HL-60 (cell line): ENCODE data around the gene EYA2.

Experiments
- DNase-seq, 2 experiments: peaks; one replicate each; pipeline ENCODE4 v3.0.0-alpha.2; 2010 to 2020; ENCODE audit warnings: low read depth in 1 of 2, low spot score in 1 of 2
- H3K27ac ChIP-seq: fragments of 250-450 bp; sonication (Bioruptor Pico); replicated peaks from 2 replicates; pipeline ENCODE4 v1.5.1; 2020; ENCODE audit warnings: mild to moderate bottlenecking, moderate library complexity
- H3K27me3 ChIP-seq: fragments of 250-450 bp; sonication (Bioruptor Pico); 2 replicates; pipeline ENCODE4 v1.5.1; 2021; ENCODE audit warnings: mild to moderate bottlenecking, moderate library complexity; ENCODE audit not compliant: insufficient read depth, poor library complexity, severe bottlenecking
- H3K4me3 ChIP-seq: replicated peaks from 2 replicates; pipeline ENCODE4 v1.5.1; 2011; ENCODE audit warnings: mild to moderate bottlenecking, control low read depth, low read length; ENCODE audit not compliant: insufficient read depth
- GABPA ChIP-seq: IDR thresholded peaks from 2 replicates; pipeline ENCODE4 v1.6.1; 2012; ENCODE audit warnings: low read depth
- POLR2AphosphoS5 ChIP-seq: IDR thresholded peaks from 2 replicates; pipeline ENCODE4 v1.6.1; 2012; ENCODE audit warnings: low read depth
- SPI1 ChIP-seq: IDR thresholded peaks from 2 replicates; pipeline ENCODE4 v1.6.1; 2012; ENCODE audit warnings: low read depth, mild to moderate bottlenecking, borderline replicate concordance
- long read RNA-seq: library from polyadenylated mRNA; unstranded; transcript quantifications from one replicate; pipeline ENCODE4 v2.0.0, GENCODE V29; 2020
- TF ChIP-seq, protein P1 (sequence below): IDR thresholded peaks from one replicate; pipeline ENCODE4 v1.5.1; 2011; ENCODE audit warnings: low read length, control low read depth, inconsistent platforms; ENCODE audit not compliant: insufficient read depth
- TF ChIP-seq, protein P2 (sequence below): IDR thresholded peaks from 2 replicates; pipeline ENCODE4 v1.6.1; 2012; ENCODE audit warnings: low read depth; ENCODE audit not compliant: insufficient replicate concordance

Gene EYA2, protein sequence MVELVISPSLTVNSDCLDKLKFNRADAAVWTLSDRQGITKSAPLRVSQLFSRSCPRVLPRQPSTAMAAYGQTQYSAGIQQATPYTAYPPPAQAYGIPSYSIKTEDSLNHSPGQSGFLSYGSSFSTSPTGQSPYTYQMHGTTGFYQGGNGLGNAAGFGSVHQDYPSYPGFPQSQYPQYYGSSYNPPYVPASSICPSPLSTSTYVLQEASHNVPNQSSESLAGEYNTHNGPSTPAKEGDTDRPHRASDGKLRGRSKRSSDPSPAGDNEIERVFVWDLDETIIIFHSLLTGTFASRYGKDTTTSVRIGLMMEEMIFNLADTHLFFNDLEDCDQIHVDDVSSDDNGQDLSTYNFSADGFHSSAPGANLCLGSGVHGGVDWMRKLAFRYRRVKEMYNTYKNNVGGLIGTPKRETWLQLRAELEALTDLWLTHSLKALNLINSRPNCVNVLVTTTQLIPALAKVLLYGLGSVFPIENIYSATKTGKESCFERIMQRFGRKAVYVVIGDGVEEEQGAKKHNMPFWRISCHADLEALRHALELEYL
- long read RNA-seq: 0 reads

DNA sequence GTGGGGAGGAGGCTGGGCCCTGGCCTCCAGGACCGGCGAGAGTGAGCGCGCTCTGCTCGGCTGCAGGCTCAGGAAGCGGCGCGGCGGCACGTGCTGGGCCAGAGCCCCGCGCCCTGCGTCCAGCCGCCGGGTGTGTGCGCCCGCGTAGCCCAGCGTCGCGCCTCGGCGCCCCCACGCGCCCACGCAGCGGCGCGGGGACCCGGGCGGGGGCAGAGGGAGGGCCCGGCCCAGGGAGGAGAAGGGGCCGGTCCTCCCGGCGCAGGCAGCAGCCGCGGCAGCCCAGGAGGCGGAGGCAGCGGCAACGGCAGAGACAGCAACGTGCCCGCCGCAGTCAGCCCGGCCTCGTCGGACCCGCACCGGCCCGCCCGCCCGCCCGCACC is at the start of gene EYA2:
EYA2 (plus strand) TSS at position 265 of the 380 bp plus-strand sequence. CDS start 95,168 bp downstream, outside the sequence.
- Histone ChIP-seq H3K4me3 (no peak within 1 kb of the TSS), H3K27me3 (peaks cover 45% of the 10 kb centered on the region), H3K27ac (no peak within 1 kb of the TSS)
- TF ChIP-seq, protein P1, sequence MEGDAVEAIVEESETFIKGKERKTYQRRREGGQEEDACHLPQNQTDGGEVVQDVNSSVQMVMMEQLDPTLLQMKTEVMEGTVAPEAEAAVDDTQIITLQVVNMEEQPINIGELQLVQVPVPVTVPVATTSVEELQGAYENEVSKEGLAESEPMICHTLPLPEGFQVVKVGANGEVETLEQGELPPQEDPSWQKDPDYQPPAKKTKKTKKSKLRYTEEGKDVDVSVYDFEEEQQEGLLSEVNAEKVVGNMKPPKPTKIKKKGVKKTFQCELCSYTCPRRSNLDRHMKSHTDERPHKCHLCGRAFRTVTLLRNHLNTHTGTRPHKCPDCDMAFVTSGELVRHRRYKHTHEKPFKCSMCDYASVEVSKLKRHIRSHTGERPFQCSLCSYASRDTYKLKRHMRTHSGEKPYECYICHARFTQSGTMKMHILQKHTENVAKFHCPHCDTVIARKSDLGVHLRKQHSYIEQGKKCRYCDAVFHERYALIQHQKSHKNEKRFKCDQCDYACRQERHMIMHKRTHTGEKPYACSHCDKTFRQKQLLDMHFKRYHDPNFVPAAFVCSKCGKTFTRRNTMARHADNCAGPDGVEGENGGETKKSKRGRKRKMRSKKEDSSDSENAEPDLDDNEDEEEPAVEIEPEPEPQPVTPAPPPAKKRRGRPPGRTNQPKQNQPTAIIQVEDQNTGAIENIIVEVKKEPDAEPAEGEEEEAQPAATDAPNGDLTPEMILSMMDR: no peak
- no peak for TF ChIP-seq SPI1
- no peak for TF ChIP-seq POLR2AphosphoS5
- no peak for TF ChIP-seq GABPA
- TF ChIP-seq, protein P2, sequence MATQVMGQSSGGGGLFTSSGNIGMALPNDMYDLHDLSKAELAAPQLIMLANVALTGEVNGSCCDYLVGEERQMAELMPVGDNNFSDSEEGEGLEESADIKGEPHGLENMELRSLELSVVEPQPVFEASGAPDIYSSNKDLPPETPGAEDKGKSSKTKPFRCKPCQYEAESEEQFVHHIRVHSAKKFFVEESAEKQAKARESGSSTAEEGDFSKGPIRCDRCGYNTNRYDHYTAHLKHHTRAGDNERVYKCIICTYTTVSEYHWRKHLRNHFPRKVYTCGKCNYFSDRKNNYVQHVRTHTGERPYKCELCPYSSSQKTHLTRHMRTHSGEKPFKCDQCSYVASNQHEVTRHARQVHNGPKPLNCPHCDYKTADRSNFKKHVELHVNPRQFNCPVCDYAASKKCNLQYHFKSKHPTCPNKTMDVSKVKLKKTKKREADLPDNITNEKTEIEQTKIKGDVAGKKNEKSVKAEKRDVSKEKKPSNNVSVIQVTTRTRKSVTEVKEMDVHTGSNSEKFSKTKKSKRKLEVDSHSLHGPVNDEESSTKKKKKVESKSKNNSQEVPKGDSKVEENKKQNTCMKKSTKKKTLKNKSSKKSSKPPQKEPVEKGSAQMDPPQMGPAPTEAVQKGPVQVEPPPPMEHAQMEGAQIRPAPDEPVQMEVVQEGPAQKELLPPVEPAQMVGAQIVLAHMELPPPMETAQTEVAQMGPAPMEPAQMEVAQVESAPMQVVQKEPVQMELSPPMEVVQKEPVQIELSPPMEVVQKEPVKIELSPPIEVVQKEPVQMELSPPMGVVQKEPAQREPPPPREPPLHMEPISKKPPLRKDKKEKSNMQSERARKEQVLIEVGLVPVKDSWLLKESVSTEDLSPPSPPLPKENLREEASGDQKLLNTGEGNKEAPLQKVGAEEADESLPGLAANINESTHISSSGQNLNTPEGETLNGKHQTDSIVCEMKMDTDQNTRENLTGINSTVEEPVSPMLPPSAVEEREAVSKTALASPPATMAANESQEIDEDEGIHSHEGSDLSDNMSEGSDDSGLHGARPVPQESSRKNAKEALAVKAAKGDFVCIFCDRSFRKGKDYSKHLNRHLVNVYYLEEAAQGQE: no peak
- DNase-seq: no peak

DNA sequence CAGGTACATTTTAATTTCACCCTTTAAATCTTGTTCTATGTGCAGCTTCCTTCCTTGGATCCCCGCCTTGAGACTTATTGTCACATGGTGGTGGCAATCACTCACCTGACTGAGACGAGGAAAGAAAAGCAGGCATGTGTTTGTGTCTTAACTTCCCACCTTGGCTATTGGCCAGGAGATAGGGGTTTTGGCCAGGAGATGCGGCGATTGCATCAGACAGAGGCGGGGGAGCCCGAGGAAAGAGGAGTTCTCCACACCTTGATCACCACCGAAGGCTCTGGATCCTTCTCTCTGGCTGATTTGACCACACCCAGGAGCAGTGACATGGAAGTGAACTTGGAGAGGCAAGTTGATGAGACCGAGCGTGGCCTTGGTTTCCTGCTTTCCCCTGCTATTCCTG is 49.7 kb upstream of the EYA2 start:
- Histone ChIP-seq H3K27ac (no peak overlapping the region), H3K27me3 (no peaks in the 10 kb centered on the region), H3K4me3 (no peak overlapping the region)
- DNase-seq: no peak
- TF ChIP-seq POLR2AphosphoS5 (no peak), SPI1 (no peak), GABPA (no peak)
- TF ChIP-seq, protein P1: no peak

DNA sequence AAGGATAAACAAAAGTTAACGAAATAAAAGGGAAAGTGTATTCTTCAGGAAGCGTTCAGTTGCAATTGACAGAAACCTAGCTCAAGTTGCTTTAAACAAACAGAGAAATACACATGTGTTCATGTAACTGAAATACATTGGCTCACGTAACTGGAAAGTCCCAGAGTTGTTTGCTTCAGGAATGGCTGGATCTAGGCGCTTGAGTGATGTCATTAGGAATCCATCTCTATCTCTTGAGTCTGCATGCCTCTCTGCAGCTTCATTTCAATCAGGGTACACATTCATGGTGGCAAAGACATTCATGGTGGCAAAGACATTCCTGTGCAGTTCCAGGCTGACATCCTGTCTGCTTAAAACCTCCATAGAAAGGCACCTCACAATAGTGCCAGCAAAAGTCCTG is 45.4 kb upstream of the EYA2 start:
- DNase-seq: no peak
- Histone ChIP-seq H3K4me3 (no peak overlapping the region), H3K27me3 (no peaks in the 10 kb centered on the region), H3K27ac (no peak overlapping the region)
- TF ChIP-seq SPI1: no peak
- TF ChIP-seq GABPA: no peak
- TF ChIP-seq, protein P1: no peak
- no peak for TF ChIP-seq POLR2AphosphoS5
- TF ChIP-seq, protein P2: no peak
